Measurements from ENCODE around the gene ETV7. TPM values are rescaled to one million over a fixed set of nuclear protein-coding genes. Genes with fewer than 3 reads are reported as not detected.

The ETV7 gene
- total RNA-seq, 2 experiments from 2014 or later, result 20.7 to 21.9 TPM

DNA sequence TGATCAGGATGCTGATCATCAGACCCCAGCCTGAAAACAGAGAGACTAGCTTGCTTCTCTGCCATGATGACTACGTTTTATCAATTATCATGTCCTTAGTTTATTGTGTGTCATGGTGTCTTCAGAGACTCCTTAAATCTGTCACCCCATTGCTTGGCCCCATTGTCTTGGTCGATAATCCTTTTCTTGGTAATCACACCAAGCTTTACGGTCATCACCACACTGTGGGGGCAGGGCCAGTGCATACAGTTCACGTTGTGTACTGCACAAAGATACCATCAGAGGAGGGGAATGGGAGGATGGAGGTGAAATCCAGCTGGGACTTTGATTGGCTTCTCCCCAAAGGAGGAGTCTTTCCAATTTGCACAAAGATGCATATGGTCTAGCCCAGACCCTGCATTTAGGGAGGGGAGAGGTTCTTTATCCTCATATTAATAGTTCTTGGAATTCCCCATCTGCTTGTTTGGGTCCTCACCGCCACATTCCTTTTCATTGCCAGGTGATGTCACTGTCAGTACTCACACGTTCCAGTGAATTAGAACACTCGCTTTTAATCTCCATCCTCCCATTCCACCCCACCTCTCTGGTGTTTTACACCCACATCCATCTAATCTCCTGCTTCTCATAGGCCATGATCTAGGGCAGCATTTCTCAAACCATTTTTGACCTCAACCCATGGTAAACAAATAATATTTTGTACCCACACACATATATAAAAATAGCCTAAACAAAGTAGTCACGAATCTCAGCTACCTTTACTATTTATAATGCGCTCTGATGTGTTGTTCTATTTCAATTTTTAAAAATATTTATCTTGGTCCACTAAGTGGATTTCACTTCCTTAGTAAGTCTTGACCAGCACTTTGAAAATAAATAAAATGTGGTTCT is 5.7 kb downstream of the ETV7 start:
- peak overlapping the region; percentile 30 for H3K27ac Mint-ChIP-seq
- ChIA-PET CTCF (interaction anchor here (1.5 kb wide), 1 partner anchor 21 kb away, joined by 3 read pairs; no protein-coding TSS in a partner anchor), POLR2A (interaction anchor here (0.9 to 1.8 kb wide), 4 partner anchors 13 to 260 kb away, joined by 3 to 8 read pairs (median 3); no protein-coding TSS in a partner anchor)
- peaks cover 70% of the 10 kb centered on the region for H3K36me3 Mint-ChIP-seq (ENCODE audit: low read depth)
- H3K4me1 Mint-ChIP-seq, result peaks cover 81% of the 10 kb centered on the region
- DNase-seq, result no peak
- H3K27me3 Mint-ChIP-seq, result no peaks in the 10 kb centered on the region
- no peak overlapping the region for H3K4me3 Mint-ChIP-seq
- H3K9me3 Mint-ChIP-seq, result no peaks in the 10 kb centered on the region

GRCh38 chr6:36380166-36380565 is 7.3 kb downstream of the ETV7 start:
- no peaks in the 10 kb centered on the region for H3K9me3 Mint-ChIP-seq
- DNase-seq, result no peak
- CTCF ChIA-PET, result no interaction called here
- H3K27me3 Mint-ChIP-seq, result no peaks in the 10 kb centered on the region
- POLR2A ChIA-PET, result interaction anchor here (1.3 to 1.8 kb wide), 2 partner anchors 12 to 15 kb away, joined by 3 to 8 read pairs; no protein-coding TSS in a partner anchor
- H3K4me3 Mint-ChIP-seq, result no peak overlapping the region
- H3K27ac Mint-ChIP-seq, result peak overlapping the region; percentile 33
- peaks cover 66% of the 10 kb centered on the region for H3K4me1 Mint-ChIP-seq
- peaks cover 67% of the 10 kb centered on the region for H3K36me3 Mint-ChIP-seq (ENCODE audit: low read depth)

GRCh38 chr6:36378936-36379335 is 8.5 kb downstream of the ETV7 start:
- Mint-ChIP-seq H3K9me3 (no peaks in the 10 kb centered on the region), H3K27me3 (no peaks in the 10 kb centered on the region), H3K4me3 (no peak overlapping the region), H3K4me1 (peaks cover 56% of the 10 kb centered on the region), H3K27ac (peak overlapping the region; percentile 33), H3K36me3 (ENCODE audit: low read depth) (peaks cover 67% of the 10 kb centered on the region)
- DNase-seq, result no peak
- CTCF ChIA-PET, result interaction anchor here (0.6 kb wide), 1 partner anchor 250 kb away, joined by 4 read pairs; no protein-coding TSS in a partner anchor
- POLR2A ChIA-PET, result no interaction called here

DNA sequence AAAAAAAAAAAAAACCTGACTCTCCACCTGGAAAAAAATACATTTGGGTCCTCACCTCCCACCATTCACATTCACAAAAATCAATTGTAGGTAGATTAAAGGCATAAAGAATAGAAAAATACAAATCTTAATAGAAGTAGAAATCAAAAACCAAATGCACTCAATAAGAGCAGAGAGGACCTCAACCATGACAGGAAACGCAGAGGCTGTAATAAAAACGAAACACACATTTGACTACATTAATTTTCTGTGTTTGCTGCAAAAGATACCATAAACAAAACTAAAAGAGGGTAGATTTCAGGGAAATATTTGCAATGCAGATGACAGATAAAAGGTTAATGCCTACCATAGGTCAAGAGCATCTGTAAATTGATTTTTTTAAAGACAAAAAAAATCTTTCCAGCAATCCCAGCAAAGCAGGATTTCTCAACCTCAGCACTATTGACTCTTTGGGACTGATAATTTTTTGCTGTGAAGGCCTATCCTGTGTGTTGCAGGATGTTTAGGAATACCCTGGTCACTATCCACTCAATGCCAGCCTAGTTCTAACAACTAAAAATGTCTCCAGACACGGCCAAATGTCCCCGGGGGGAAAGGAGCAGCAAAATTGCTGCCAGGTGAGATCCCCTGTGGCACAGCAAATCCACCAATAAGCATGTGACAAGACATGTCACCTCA is 9.1 kb downstream of the ETV7 start:
- Mint-ChIP-seq H3K4me1 (peaks cover 51% of the 10 kb centered on the region), H3K4me3 (no peak overlapping the region), H3K27ac (peak overlapping the region; percentile 33), H3K27me3 (no peaks in the 10 kb centered on the region), H3K36me3 (ENCODE audit: low read depth) (peaks cover 62% of the 10 kb centered on the region), H3K9me3 (no peaks in the 10 kb centered on the region)
- DNase-seq, result no peak
- CTCF ChIA-PET, result no interaction called here
- POLR2A ChIA-PET, result interaction anchor here (1.4 kb wide), 1 partner anchor 19 kb away, joined by 3 read pairs; no protein-coding TSS in a partner anchor

DNA sequence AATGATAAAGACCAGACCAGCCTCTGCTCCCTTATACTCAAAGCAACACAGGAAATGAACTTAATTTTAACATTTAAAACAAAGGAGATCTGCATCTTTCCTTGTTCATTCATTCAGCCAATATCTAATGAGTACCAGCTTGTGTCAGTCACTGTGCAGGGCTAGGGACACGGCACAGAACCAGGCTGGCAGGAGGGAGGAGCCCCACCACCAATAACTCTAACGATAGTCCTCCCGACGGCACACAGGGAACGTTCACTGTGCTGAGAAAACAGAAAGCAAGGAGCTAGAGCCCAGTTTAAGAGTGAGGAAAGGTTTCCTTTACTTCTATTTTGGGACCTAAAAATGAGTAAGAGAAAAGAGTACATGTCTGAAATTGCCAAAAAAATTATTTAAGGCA is 9.9 kb downstream of the ETV7 start:
- Mint-ChIP-seq H3K4me3 (no peak overlapping the region), H3K27me3 (no peaks in the 10 kb centered on the region), H3K36me3 (ENCODE audit: low read depth) (peaks cover 56% of the 10 kb centered on the region), H3K27ac (peak overlapping the region; percentile 7), H3K9me3 (no peaks in the 10 kb centered on the region), H3K4me1 (peaks cover 43% of the 10 kb centered on the region)
- CTCF ChIA-PET, result interaction anchor here (0.6 kb wide), 1 partner anchor 72 kb away, joined by 3 read pairs; no protein-coding TSS in a partner anchor
- POLR2A ChIA-PET, result interaction anchor here (1.4 kb wide), 1 partner anchor 19 kb away, joined by 3 read pairs; no protein-coding TSS in a partner anchor
- DNase-seq, result no peak

- Mint-ChIP-seq H3K4me3 (no peak overlapping the region), H3K27me3 (no peaks in the 10 kb centered on the region), H3K9me3 (no peaks in the 10 kb centered on the region), H3K4me1 (peaks cover 35% of the 10 kb centered on the region), H3K27ac (no peak overlapping the region), H3K36me3 (ENCODE audit: low read depth) (peaks cover 56% of the 10 kb centered on the region)
- DNase-seq, result no peak
- ChIA-PET POLR2A (interaction anchor here (1.4 kb wide), 1 partner anchor 18 kb away, joined by 3 read pairs; no protein-coding TSS in a partner anchor), CTCF (no interaction called here)
Observed at GRCh38 chr6:36376742-36377141, 10.7 kb downstream of the ETV7 start.

DNA sequence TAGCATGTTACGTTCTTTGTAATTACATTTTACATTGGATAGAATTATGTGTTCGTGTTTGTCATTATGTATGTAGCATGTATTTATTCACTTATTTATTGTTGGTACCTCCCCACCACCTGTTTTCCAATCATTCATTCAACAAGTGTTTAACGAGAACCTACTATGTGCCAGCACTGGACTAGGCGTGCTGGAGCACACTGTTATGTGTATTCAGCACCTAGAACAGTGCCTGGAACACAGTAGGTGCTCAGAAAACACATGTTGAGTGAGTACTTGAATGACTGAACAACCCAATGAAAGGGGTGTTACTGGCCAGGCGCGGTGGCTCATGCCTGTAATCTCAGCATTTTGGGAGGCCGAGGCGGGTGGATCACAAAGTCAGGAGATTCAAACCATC is 11.3 kb downstream of the ETV7 start:
- Mint-ChIP-seq H3K36me3 (ENCODE audit: low read depth) (peaks cover 53% of the 10 kb centered on the region), H3K4me1 (peaks cover 31% of the 10 kb centered on the region), H3K27me3 (no peaks in the 10 kb centered on the region), H3K4me3 (no peak overlapping the region), H3K9me3 (no peaks in the 10 kb centered on the region), H3K27ac (no peak overlapping the region)
- POLR2A ChIA-PET, result no interaction called here
- DNase-seq, result no peak
- CTCF ChIA-PET, result no interaction called here

DNA sequence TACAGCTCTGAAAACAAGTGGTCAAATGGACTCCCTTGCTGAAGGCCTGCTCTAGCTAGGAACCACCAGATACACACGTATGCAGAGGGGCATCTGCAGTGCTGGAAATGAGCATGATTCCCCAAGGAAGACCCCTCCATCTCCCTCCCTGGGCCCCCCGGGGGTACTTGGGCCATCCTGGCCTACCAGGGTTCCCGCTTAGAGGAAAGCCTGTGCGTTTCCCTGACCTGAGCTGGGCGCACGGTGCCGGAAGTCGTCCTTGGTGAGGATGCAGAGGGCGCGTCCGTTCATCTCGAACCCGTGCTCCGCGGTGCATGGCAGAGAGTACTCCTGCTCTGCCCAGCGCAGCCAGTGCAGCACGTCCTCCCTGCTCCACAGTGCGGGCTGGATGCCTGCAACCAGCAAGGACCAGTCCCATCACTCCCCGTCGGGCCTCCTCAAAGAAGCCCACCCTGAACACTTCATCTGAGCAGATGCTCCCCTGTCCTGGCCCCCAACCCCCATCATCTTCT is 11.8 kb downstream of the ETV7 start:
- POLR2A ChIA-PET, result no interaction called here
- H3K9me3 Mint-ChIP-seq, result no peaks in the 10 kb centered on the region
- H3K27me3 Mint-ChIP-seq, result no peaks in the 10 kb centered on the region
- DNase-seq, result no peak
- no peak overlapping the region for H3K27ac Mint-ChIP-seq
- H3K4me1 Mint-ChIP-seq, result peaks cover 26% of the 10 kb centered on the region
- H3K36me3 Mint-ChIP-seq (ENCODE audit: low read depth), result peaks cover 51% of the 10 kb centered on the region
- CTCF ChIA-PET, result no interaction called here
- no peak overlapping the region for H3K4me3 Mint-ChIP-seq

GRCh38 chr6:36374972-36375371 is 12.5 kb downstream of the ETV7 start:
- ChIA-PET POLR2A (no interaction called here), CTCF (interaction anchor here (1.2 to 1.6 kb wide), 2 partner anchors 12 to 34 kb away, joined by 4 to 5 read pairs; no protein-coding TSS in a partner anchor)
- Mint-ChIP-seq H3K27me3 (no peaks in the 10 kb centered on the region), H3K36me3 (ENCODE audit: low read depth) (peaks cover 51% of the 10 kb centered on the region), H3K27ac (no peak overlapping the region), H3K9me3 (no peaks in the 10 kb centered on the region), H3K4me3 (no peak overlapping the region), H3K4me1 (peaks cover 20% of the 10 kb centered on the region)
- DNase-seq, result no peak

- ChIA-PET POLR2A (no interaction called here), CTCF (interaction anchor here (1.2 to 1.6 kb wide), 2 partner anchors 12 to 33 kb away, joined by 4 to 5 read pairs; no protein-coding TSS in a partner anchor)
- peaks cover 50% of the 10 kb centered on the region for H3K36me3 Mint-ChIP-seq (ENCODE audit: low read depth)
Observed at GRCh38 chr6:36374194-36374593, 13.3 kb downstream of the ETV7 start.

GRCh38 chr6:36373368-36374019 is 14.0 kb downstream of the ETV7 start:
- H3K9me3 Mint-ChIP-seq, result no peaks in the 10 kb centered on the region
- POLR2A ChIA-PET, result no interaction called here
- H3K27me3 Mint-ChIP-seq, result no peaks in the 10 kb centered on the region
- DNase-seq, result no peak
- H3K36me3 Mint-ChIP-seq (ENCODE audit: low read depth), result peaks cover 50% of the 10 kb centered on the region
- no peak overlapping the region for H3K4me3 Mint-ChIP-seq
- peaks cover 11% of the 10 kb centered on the region for H3K4me1 Mint-ChIP-seq
- H3K27ac Mint-ChIP-seq, result no peak overlapping the region
- CTCF ChIA-PET, result interaction anchor here (1.6 kb wide), 1 partner anchor 33 kb away, joined by 5 read pairs; no protein-coding TSS in a partner anchor

More at GRCh38 chr6:36374194-36374593, 13.3 kb downstream of the ETV7 start:
- Mint-ChIP-seq H3K27me3 (no peaks in the 10 kb centered on the region), H3K4me1 (peaks cover 18% of the 10 kb centered on the region), H3K9me3 (no peaks in the 10 kb centered on the region), H3K4me3 (no peak overlapping the region), H3K27ac (no peak overlapping the region)
- DNase-seq, result no peak

GRCh38 chr6:36372088-36372487 is 15.4 kb downstream of the ETV7 start:
- no peak for DNase-seq
- Mint-ChIP-seq H3K27ac (no peak overlapping the region), H3K36me3 (ENCODE audit: low read depth) (peaks cover 46% of the 10 kb centered on the region), H3K4me3 (no peak overlapping the region), H3K27me3 (no peaks in the 10 kb centered on the region), H3K9me3 (no peaks in the 10 kb centered on the region), H3K4me1 (no peaks in the 10 kb centered on the region)
- ChIA-PET CTCF (no interaction called here), POLR2A (no interaction called here)
